Epithelial cell of esophagus (primary cell): Measurements from ENCODE around the gene KCNC4.

Source experiments
- DNase-seq: peaks from one replicate; pipeline ENCODE4 v3.0.0; 2010; ENCODE audit warnings: low read depth
- H3K4me3 ChIP-seq: 2 replicates; pipeline ENCODE4 v1.5.1; 2011; ENCODE audit warnings: mild to moderate bottlenecking, low read length, control low read depth
- TF ChIP-seq, protein P1 (sequence below): IDR thresholded peaks from 2 replicates; pipeline ENCODE4 v1.5.1; 2011; ENCODE audit warnings: low read depth, mild to moderate bottlenecking, low read length, control low read depth, inconsistent platforms; ENCODE audit not compliant: insufficient read depth; ENCODE audit errors: missing control alignments

Gene KCNC4

DNA sequence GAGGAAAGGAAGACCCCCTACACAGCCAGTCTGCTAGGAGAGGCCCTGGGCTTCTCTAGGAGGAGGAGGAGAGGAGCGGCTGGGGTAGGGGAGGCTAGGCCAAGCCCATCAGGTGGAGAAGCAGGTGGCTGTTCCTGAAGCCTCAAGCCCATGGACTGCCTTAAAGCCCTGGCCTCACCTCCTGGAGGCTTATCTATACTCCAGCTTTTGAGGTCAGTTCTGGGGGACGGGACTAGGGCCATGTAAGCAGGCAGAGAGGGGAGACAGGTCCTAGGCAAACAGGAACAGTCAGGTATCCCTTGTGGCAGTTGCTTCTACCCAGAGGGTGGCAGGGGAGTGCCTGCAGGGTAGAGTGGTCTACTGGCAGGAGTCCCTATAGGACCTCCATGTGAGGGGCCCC lies 40.6 kb downstream of the KCNC4 start:
- no peak for DNase-seq
- H3K4me3 ChIP-seq = no peak overlapping the region
- TF ChIP-seq, protein P1, sequence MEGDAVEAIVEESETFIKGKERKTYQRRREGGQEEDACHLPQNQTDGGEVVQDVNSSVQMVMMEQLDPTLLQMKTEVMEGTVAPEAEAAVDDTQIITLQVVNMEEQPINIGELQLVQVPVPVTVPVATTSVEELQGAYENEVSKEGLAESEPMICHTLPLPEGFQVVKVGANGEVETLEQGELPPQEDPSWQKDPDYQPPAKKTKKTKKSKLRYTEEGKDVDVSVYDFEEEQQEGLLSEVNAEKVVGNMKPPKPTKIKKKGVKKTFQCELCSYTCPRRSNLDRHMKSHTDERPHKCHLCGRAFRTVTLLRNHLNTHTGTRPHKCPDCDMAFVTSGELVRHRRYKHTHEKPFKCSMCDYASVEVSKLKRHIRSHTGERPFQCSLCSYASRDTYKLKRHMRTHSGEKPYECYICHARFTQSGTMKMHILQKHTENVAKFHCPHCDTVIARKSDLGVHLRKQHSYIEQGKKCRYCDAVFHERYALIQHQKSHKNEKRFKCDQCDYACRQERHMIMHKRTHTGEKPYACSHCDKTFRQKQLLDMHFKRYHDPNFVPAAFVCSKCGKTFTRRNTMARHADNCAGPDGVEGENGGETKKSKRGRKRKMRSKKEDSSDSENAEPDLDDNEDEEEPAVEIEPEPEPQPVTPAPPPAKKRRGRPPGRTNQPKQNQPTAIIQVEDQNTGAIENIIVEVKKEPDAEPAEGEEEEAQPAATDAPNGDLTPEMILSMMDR = no peak

DNA sequence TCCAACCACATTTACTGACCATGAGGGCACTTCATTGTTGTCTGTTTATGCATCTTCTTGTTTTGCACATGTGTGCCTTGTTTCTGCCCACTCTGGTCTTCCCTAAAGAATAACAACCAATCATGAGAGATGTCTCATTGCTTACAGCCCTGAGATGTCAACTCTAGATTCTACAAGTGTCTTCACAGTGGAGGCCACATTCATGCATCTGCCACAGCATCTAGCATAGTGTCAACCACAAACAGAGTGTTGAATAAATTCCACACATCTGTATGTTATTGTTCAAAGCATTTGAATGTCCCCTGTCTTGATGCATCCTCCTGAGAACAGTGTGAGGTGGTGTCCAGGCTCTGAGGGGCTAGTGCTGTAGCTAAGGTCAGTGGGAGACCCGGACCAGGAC lies 43.1 kb downstream of the KCNC4 start:
- DNase-seq = no peak
- TF ChIP-seq, protein P1 = no peak
- no peak overlapping the region for H3K4me3 ChIP-seq

DNA sequence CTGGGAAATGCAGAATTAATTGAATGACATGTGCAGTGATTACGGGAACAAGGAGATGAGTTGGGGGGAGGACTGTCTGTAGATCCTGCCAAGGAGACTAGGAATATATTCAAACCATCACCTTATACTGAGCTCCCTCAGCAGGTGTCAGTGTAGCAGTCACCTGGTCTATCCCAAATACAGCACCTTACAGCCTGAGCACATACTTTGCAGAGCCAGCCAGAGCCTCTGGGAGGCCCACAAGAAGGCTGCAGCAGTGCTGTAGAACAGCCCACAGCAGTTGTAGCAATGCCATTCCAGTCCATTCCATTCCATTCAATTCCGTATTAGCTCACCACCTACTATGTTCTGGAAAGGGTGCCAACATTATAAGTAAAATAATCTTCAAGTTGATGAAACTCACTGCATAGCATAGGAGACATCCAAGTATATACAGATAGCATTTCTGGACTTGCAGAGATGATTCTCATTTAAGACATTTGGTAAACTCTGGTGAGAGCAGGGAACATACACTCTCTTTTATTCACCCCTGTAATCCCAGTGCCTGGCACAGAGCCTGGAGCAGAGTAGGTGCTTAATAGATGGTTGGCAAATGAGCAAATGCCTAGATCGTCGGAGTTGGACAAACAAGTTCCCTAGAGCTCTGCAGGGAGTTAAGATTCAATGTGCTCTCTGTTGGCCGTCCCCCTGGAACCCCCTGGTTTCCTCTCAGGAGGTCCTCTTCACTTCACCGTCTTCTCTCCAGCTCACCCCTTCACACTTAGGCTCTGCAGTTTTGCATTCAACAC lies 44.7 kb downstream of the KCNC4 start:
- DNase-seq = no peak
- H3K4me3 ChIP-seq = no peak overlapping the region
- TF ChIP-seq, protein P1 = no peak

DNA sequence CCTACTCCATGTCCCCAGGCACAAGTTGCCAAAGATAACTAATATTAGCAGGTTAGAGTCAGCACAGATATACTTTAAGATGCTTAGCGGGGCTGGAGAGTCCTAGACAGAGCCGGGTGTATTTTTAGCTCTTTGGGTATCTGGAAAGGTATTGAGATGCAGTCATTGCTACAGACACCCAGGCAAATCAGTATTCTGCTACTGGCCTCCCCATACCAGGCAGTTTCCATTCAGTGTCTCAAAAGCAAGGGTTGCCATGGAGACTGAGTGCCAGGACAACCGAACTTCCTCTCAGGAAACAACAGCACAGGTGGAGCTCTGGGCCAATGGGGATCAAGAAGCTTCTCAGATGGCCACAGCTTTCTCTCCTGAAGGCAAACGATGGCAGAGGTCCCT lies 45.3 kb downstream of the KCNC4 start:
- H3K4me3 ChIP-seq = no peak overlapping the region
- TF ChIP-seq, protein P1 = no peak
- DNase-seq = no peak

DNA sequence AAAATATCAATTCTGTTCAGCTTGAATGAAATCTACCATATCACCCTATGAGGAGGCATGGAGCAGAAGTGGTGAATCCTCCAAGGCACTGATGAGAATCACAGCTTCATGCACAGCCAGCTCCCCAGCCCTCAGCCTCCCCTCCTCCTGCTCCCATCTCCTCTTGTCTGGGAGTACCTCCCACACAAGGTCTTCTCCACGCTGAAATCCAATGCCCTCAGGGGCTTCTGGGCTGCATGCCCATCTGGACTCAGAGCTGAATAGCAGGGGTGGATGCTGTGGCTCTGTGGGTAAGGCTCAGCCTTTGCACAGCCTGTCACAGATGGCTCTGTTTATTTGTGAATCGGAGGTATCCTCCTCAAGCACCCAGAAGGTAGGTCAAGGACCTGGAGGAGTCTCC lies 48.6 kb downstream of the KCNC4 start:
- TF ChIP-seq, protein P1 = no peak
- no peak overlapping the region for H3K4me3 ChIP-seq
- DNase-seq = no peak

DNA sequence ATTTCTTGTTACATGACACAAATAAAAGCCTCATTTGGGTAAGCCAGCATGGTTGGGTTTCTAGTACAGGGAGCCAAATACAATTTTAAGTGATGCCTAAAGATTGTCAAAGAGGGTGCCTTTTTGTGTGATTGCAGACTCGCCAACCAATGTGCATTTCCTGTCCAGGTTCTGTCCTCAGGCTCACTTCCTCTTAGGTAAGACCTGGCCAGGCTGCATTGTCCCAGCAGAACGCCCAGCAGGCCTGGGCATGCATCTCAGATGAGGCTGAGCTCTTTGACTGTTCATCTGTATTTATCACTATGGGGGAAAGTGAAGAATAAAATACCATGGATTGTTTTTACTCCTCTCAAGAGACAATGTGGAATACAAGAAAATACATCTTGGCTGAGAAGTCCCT lies 49.7 kb downstream of the KCNC4 start:
- DNase-seq = peak; percentile 93
- H3K4me3 ChIP-seq = no peak overlapping the region
- TF ChIP-seq, protein P1 = no peak
